ENCODE data around the gene GMPR. TPM values are rescaled to one million over a fixed set of nuclear protein-coding genes. Genes with fewer than 3 reads are reported as not detected.

The GMPR gene
- polyA plus RNA-seq, 1 donor (not counting 4 experiments of a cell fraction or from before 2014, with no cell fraction given): 0.50 TPM

GRCh38 chr6:16254535-16254934, 16.1 kb downstream of the GMPR start:
- Histone ChIP-seq H3K4me1 (ENCODE audit: control insufficient read depth, extremely low read depth, insufficient read depth, low read length) (peaks cover 4% of the 10 kb centered on the region), H3K4me2 (ENCODE audit: control insufficient read depth, extremely low read depth, insufficient read depth, low read depth, low read length) (no peak overlapping the region), H4K20me1 (ENCODE audit: control insufficient read depth, extremely low read depth, insufficient read depth, low read length) (no peaks in the 10 kb centered on the region), H3K79me2 (ENCODE audit: control insufficient read depth, insufficient read depth, low read length) (no peaks in the 10 kb centered on the region), H3K27ac (ENCODE audit: control insufficient read depth, insufficient read depth, low read length) (no peak overlapping the region), H3K36me3 (ENCODE audit: control insufficient read depth in 2 of 2, extremely low read depth in 1 of 2, insufficient read depth in 2 of 2, low read length in 2 of 2) (no peaks in the 10 kb centered on the region), H3K4me3 (ENCODE audit: control insufficient read depth in 2 of 3, extremely low read depth in 1 of 3, insufficient read depth in 2 of 3, low read depth in 1 of 3, low read length in 3 of 3) (no peak overlapping the region), H3K9ac (ENCODE audit: control insufficient read depth, extremely low read depth, insufficient read depth, low read length) (no peak overlapping the region), H3K27me3 (ENCODE audit: control insufficient read depth, extremely low read depth, insufficient read depth, low read length) (no peaks in the 10 kb centered on the region), H3K9me3 (ENCODE audit: control insufficient read depth, low read depth, low read length) (no peaks in the 10 kb centered on the region), H2AFZ (ENCODE audit: control insufficient read depth, low read length) (no peak overlapping the region), H3K9me1 (ENCODE audit: control insufficient read depth, extremely low read depth, insufficient read depth, low read length) (no peaks in the 10 kb centered on the region)
- dilution Hi-C loops (cut with MboI; ENCODE audit: extremely low pct_ligation_motif_present, low sequenced_read_pairs): no loop called here
- TF ChIP-seq EZH2 (IDR thresholded peaks at IDR 0.05; ENCODE audit: low read length) (no peak), CTCF (optimal IDR thresholded peaks at IDR 0.05 in 1 of 3, IDR thresholded peaks at IDR 0.05 in 1 of 3, conservative IDR thresholded peaks at IDR 0.05 in 1 of 3; ENCODE audit: extremely low read depth in 1 of 3, insufficient read depth in 2 of 3, low read length in 3 of 3) (no peak)
- no peak for DNase-seq (ENCODE audit: low read depth, low spot score)
- no peak for FAIRE-seq

GRCh38 chr6:16256781-16257180, 18.4 kb downstream of the GMPR start:
- Histone ChIP-seq H3K27ac (ENCODE audit: control insufficient read depth, insufficient read depth, low read length) (no peak overlapping the region), H2AFZ (ENCODE audit: control insufficient read depth, low read length) (no peak overlapping the region), H3K36me3 (ENCODE audit: control insufficient read depth in 2 of 2, extremely low read depth in 1 of 2, insufficient read depth in 2 of 2, low read length in 2 of 2) (no peaks in the 10 kb centered on the region), H3K79me2 (ENCODE audit: control insufficient read depth, insufficient read depth, low read length) (no peaks in the 10 kb centered on the region), H3K4me1 (ENCODE audit: control insufficient read depth, extremely low read depth, insufficient read depth, low read length) (peaks cover under 1% of the 10 kb centered on the region), H3K4me3 (ENCODE audit: control insufficient read depth in 2 of 3, extremely low read depth in 1 of 3, insufficient read depth in 2 of 3, low read depth in 1 of 3, low read length in 3 of 3) (no peak overlapping the region), H3K4me2 (ENCODE audit: control insufficient read depth, extremely low read depth, insufficient read depth, low read depth, low read length) (no peak overlapping the region), H3K9me1 (ENCODE audit: control insufficient read depth, extremely low read depth, insufficient read depth, low read length) (no peaks in the 10 kb centered on the region), H3K9me3 (ENCODE audit: control insufficient read depth, low read depth, low read length) (no peaks in the 10 kb centered on the region), H3K9ac (ENCODE audit: control insufficient read depth, extremely low read depth, insufficient read depth, low read length) (no peak overlapping the region), H3K27me3 (ENCODE audit: control insufficient read depth, extremely low read depth, insufficient read depth, low read length) (no peaks in the 10 kb centered on the region), H4K20me1 (ENCODE audit: control insufficient read depth, extremely low read depth, insufficient read depth, low read length) (no peaks in the 10 kb centered on the region)
- dilution Hi-C loops (cut with MboI; ENCODE audit: extremely low pct_ligation_motif_present, low sequenced_read_pairs): no loop called here
- no peak for TF ChIP-seq CTCF (optimal IDR thresholded peaks at IDR 0.05 in 1 of 3, IDR thresholded peaks at IDR 0.05 in 1 of 3, conservative IDR thresholded peaks at IDR 0.05 in 1 of 3; ENCODE audit: extremely low read depth in 1 of 3, insufficient read depth in 2 of 3, low read length in 3 of 3)
- no peak for TF ChIP-seq EZH2 (IDR thresholded peaks at IDR 0.05; ENCODE audit: low read length)
- FAIRE-seq (no peak), DNase-seq (ENCODE audit: low read depth, low spot score) (no peak)

All from keratinocyte (primary cell).